PC-3 (cell line): ENCODE measurements around the gene MYH7. TPM values are rescaled to one million over a fixed set of nuclear protein-coding genes. Genes with fewer than 3 reads are reported as not detected.
A peak's percentile ranks its signal among the peaks of the same experiment; 100 is the strongest.

ENCODE experiments used
- ATAC-seq: fragments of 200-7000 bp; cut with Tn5 transposase; 2 replicates; pipeline ENCODE4 v1.9.1; 2020; ENCODE audit warnings: mild to moderate bottlenecking, moderate library complexity
- BruUV-seq: library from RNA; stranded (reverse); fragments of 400-500 nt; replicated peaks from 2 replicates; lab custom pipeline; 2021; lab: Mats Ljungman, UMichigan
- CTCF ChIA-PET: fragments of 300-600 bp; sonication (Branson Sonifier 250); formaldehyde crosslinking; loops from one replicate; lab custom pipeline; 2022; ENCODE audit warnings: antibody characterized with exemption; lab: Charles Lee
- POLR2A ChIA-PET: fragments of 300-600 bp; sonication (Branson Sonifier 250); formaldehyde crosslinking; loops from one replicate; lab custom pipeline; 2022; ENCODE audit warnings: antibody characterized with exemption; ENCODE audit not compliant: unreplicated experiment; lab: Charles Lee
- DNase-seq: peaks from one replicate; pipeline ENCODE4 v3.0.0-alpha.2; 2015
- H2AFZ ChIP-seq: fragments of 300-600 bp; sonication (generic); 2 replicates; pipeline ENCODE4 v1.6.0; 2016; ENCODE audit warnings: antibody characterized with exemption, low read length
- H3F3A ChIP-seq: fragments of 300-600 bp; sonication (generic); one replicate; pipeline ENCODE4 v1.6.0; 2017; ENCODE audit warnings: antibody characterized with exemption, low read length, control low read depth, mild to moderate bottlenecking; ENCODE audit not compliant: unreplicated experiment
- H3K27ac ChIP-seq: fragments of 300-600 bp; sonication (generic); 2 replicates; pipeline ENCODE4 v1.5.1; 2016; ENCODE audit warnings: mild to moderate bottlenecking, low read length
- H3K27me3 ChIP-seq: fragments of 300-600 bp; sonication (generic); 2 replicates; pipeline ENCODE4 v1.6.1; 2016; ENCODE audit warnings: low read length, mixed read lengths
- H3K36me3 ChIP-seq: fragments of 300-600 bp; sonication (generic); 2 replicates; pipeline ENCODE4 v1.6.1; 2016; ENCODE audit warnings: low read depth, mixed run types, low read length, mixed read lengths
- H3K4me1 ChIP-seq: fragments of 300-600 bp; sonication (generic); 2 replicates; pipeline ENCODE4 v1.5.1; 2016; ENCODE audit warnings: low read length; ENCODE audit not compliant: insufficient read depth
- H3K4me2 ChIP-seq: fragments of 300-600 bp; sonication (generic); 2 replicates; pipeline ENCODE4 v1.6.0; 2016; ENCODE audit warnings: low read length
- H3K4me3 ChIP-seq: fragments of 300-600 bp; sonication (generic); 2 replicates; pipeline ENCODE4 v1.5.1; 2016; ENCODE audit warnings: mild to moderate bottlenecking, low read length, mixed read lengths
- H3K79me2 ChIP-seq: fragments of 300-600 bp; sonication (generic); 2 replicates; pipeline ENCODE4 v1.6.1; 2017; ENCODE audit warnings: low read length, mixed read lengths
- H3K9ac ChIP-seq: fragments of 300-600 bp; sonication (generic); 2 replicates; pipeline ENCODE4 v1.6.0; 2016; ENCODE audit warnings: mild to moderate bottlenecking, low read length
- H3K9me2 ChIP-seq: fragments of 300-600 bp; sonication (generic); replicated peaks from 2 replicates; pipeline ENCODE4 v1.6.1; 2016; ENCODE audit warnings: mixed run types, low read length, mixed read lengths
- H3K9me3 ChIP-seq: fragments of 300-600 bp; sonication (generic); 2 replicates; pipeline ENCODE4 v1.6.1; 2016; ENCODE audit warnings: low read length, mixed read lengths
- H4K20me1 ChIP-seq: fragments of 300-600 bp; sonication (generic); 2 replicates; pipeline ENCODE4 v1.6.1; 2016; ENCODE audit warnings: low read length, mixed read lengths
- CTCF ChIP-seq: fragments of 300-600 bp; sonication (generic); conservative IDR thresholded peaks from 2 replicates; pipeline ENCODE4 v1.5.1; 2017; ENCODE audit warnings: antibody characterized with exemption, low read depth, mild to moderate bottlenecking, low read length
- EZH2 ChIP-seq: fragments of 300-600 bp; sonication (generic); IDR thresholded peaks from one replicate; pipeline ENCODE4 v1.6.1; 2017; ENCODE audit warnings: antibody characterized with exemption, mild to moderate bottlenecking, low read length; ENCODE audit not compliant: unreplicated experiment
- EZH2phosphoT487 ChIP-seq: fragments of 300-600 bp; sonication (generic); IDR thresholded peaks from 2 replicates; pipeline ENCODE4 v1.6.1; 2018; ENCODE audit warnings: mild to moderate bottlenecking, antibody characterized with exemption, low read length, borderline replicate concordance
- intact Hi-C: fragments of 100-400 bp; cut with micrococcal nuclease; formaldehyde crosslinking; loops from 2 replicates; pipeline ENCODE4 v1.9.0; 2023
- total RNA-seq: library from RNA; depleted of rRNA; stranded (reverse); fragments of >200 nt; gene quantifications from 2 replicates; pipeline ENCODE4 v1.2.3, GENCODE V29; 2014

MYH7 gene
- total RNA-seq, 1 experiment from 2014 or later, result not detected

GRCh38 chr14:23380197-23380914 is 55.1 kb downstream of the MYH7 start:
- no peaks in the 10 kb centered on the region for H3K36me3 ChIP-seq
- POLR2A ChIA-PET, result no interaction called here
- no peak overlapping the region for H2AFZ ChIP-seq
- no peaks in the 10 kb centered on the region for H3F3A ChIP-seq
- no peaks in the 10 kb centered on the region for H3K9me3 ChIP-seq
- H3K4me1 ChIP-seq, result no peaks in the 10 kb centered on the region
- intact Hi-C loops, result loop anchor here (1.0 kb wide), 2 partner anchors 52 to 115 kb away; no protein-coding TSS in a partner anchor
- no peak overlapping the region for H3K4me3 ChIP-seq
- H3K27ac ChIP-seq, result no peak overlapping the region
- ATAC-seq, result no peak
- H4K20me1 ChIP-seq, result no peaks in the 10 kb centered on the region
- DNase-seq, result no peak
- CTCF ChIA-PET, result interaction anchor here (0.6 to 1.3 kb wide), 4 partner anchors 43 to 311 kb away, joined by 3 to 11 read pairs (median 6); partner anchors contain the start of gene AP1G2
- no peaks in the 10 kb centered on the region for H3K9me2 ChIP-seq
- BruUV-seq, result no TSS peak
- H3K4me2 ChIP-seq, result no peak overlapping the region
- TF ChIP-seq EZH2 (no peak), EZH2phosphoT487 (no peak), CTCF (0 out of 2 replicates have a peak, but pooled peaks have one; percentile 18)
- peaks cover 35% of the 10 kb centered on the region for H3K27me3 ChIP-seq
- no peaks in the 10 kb centered on the region for H3K79me2 ChIP-seq
- H3K9ac ChIP-seq, result no peak overlapping the region

GRCh38 chr14:23379366-23380196 is 55.9 kb downstream of the MYH7 start:
- Histone ChIP-seq H3K36me3 (no peaks in the 10 kb centered on the region), H3K27ac (no peak overlapping the region), H3K4me3 (no peak overlapping the region), H3K9me3 (no peaks in the 10 kb centered on the region), H3K9me2 (no peaks in the 10 kb centered on the region), H3K4me1 (no peaks in the 10 kb centered on the region), H2AFZ (no peak overlapping the region), H3K27me3 (peaks cover 27% of the 10 kb centered on the region), H3K79me2 (no peaks in the 10 kb centered on the region), H4K20me1 (no peaks in the 10 kb centered on the region), H3F3A (no peaks in the 10 kb centered on the region), H3K4me2 (no peak overlapping the region), H3K9ac (no peak overlapping the region)
- peak; percentile 91 for ATAC-seq
- ChIA-PET POLR2A (no interaction called here), CTCF (interaction anchor here (0.6 to 1.3 kb wide), 4 partner anchors 43 to 311 kb away, joined by 3 to 11 read pairs (median 6); partner anchors contain the start of gene AP1G2)
- intact Hi-C loops, result loop anchor here (1.0 kb wide), 2 partner anchors 51 to 114 kb away; no protein-coding TSS in a partner anchor
- no TSS peak for BruUV-seq
- TF ChIP-seq CTCF (peak; percentile 94), EZH2 (no peak)
- DNase-seq, result peak; percentile 81
